Testis (tissue), 2 donors: ENCODE data around the gene SYN1.

ENCODE experiments used
- CTCF ChIP-seq, 3 experiments: fragments of 450-650 bp in 2 of 3; fragments of 200-600 bp in 1 of 3; sonication (generic) in 1 of 3; IDR thresholded peaks; one replicate each; pipeline ENCODE4 v1.5.1; 2016 to 2019; ENCODE audit warnings: antibody characterized with exemption in 3 of 3, mild to moderate bottlenecking in 2 of 3, moderate library complexity in 1 of 3
- POLR2A ChIP-seq: fragments of 450-650 bp; IDR thresholded peaks from one replicate; pipeline ENCODE4 v1.6.1; 2017; ENCODE audit warnings: antibody characterized with exemption, mild to moderate bottlenecking, moderate library complexity

DNA sequence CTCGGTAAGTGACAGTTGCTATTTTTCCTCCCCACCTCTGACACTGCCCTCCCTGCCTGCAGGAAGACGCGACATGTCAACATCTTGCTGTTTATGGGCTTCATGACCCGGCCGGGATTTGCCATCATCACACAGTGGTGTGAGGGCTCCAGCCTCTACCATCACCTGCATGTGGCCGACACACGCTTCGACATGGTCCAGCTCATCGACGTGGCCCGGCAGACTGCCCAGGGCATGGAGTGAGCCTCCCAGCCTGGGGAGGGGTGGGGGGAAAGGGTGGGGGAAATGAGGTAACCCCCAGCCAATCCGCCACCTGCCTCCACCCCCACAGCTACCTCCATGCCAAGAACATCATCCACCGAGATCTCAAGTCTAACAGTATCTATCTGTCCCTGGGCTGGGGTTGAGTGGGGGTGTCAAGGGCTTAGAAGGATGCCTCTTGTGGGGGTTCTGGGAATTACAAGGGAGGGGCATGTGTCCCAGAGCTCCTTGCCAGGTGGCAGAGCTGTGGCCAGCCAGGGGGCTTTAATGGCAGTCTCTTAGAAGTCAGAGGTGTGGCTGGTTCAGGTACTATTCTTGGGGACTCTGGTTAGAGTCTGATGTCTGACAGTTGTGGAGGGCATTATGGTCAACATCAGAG, 50.9 kb downstream of the SYN1 start:
- TF ChIP-seq POLR2A (no peak), CTCF (IDR thresholded peaks at IDR 0.05) (peak in 1 of 3 experiments; percentile 16)
